GM19099 (cell line): ENCODE results near the gene BLOC1S4.

Experiments used
- POLR2A ChIP-seq: IDR thresholded peaks from 3 replicates; pipeline ENCODE4 v1.6.1; 2011; ENCODE audit warnings: low read depth; ENCODE audit not compliant: insufficient read length; ENCODE audit errors: extremely low read depth

BLOC1S4 gene

GRCh38 chr4:6724421-6725111, 8.6 kb downstream of the BLOC1S4 start:
- no peak for TF ChIP-seq POLR2A

- no peak for TF ChIP-seq POLR2A
Observed at GRCh38 chr4:6727081-6727942, 11.3 kb downstream of the BLOC1S4 start.

- no peak for TF ChIP-seq POLR2A
Observed at GRCh38 chr4:6727943-6728250, 11.9 kb downstream of the BLOC1S4 start.

GRCh38 chr4:6728320-6729029, 12.5 kb downstream of the BLOC1S4 start:
- no peak for TF ChIP-seq POLR2A

GRCh38 chr4:6730603-6731317, 14.8 kb downstream of the BLOC1S4 start:
- TF ChIP-seq POLR2A, result no peak

GRCh38 chr4:6731318-6731675, 15.3 kb downstream of the BLOC1S4 start:
- no peak for TF ChIP-seq POLR2A

GRCh38 chr4:6731780-6732179, 15.8 kb downstream of the BLOC1S4 start:
- TF ChIP-seq POLR2A, result no peak

- TF ChIP-seq POLR2A, result no peak
Observed at GRCh38 chr4:6732441-6733357, 16.7 kb downstream of the BLOC1S4 start.

- no peak for TF ChIP-seq POLR2A
Observed at GRCh38 chr4:6733358-6734164, 17.6 kb downstream of the BLOC1S4 start.

GRCh38 chr4:6734165-6734786, 18.3 kb downstream of the BLOC1S4 start:
- no peak for TF ChIP-seq POLR2A

- no peak for TF ChIP-seq POLR2A
Observed at GRCh38 chr4:6739920-6740319, 23.9 kb downstream of the BLOC1S4 start.

GRCh38 chr4:6740347-6740746, 24.4 kb downstream of the BLOC1S4 start:
- TF ChIP-seq POLR2A, result no peak

GRCh38 chr4:6742507-6742906, 26.5 kb downstream of the BLOC1S4 start:
- no peak for TF ChIP-seq POLR2A

GRCh38 chr4:6742989-6743388, 27.0 kb downstream of the BLOC1S4 start:
- no peak for TF ChIP-seq POLR2A
